ENCODE results near the gene BAZ1B. TPM values are rescaled to one million over a fixed set of nuclear protein-coding genes. Genes with fewer than 3 reads are reported as not detected.
A peak's percentile ranks its signal among the peaks of the same experiment; 100 is the strongest.
"Not testable (repeated sequence)": the region's sequence is repeated elsewhere in the genome, so short reads cannot be mapped to it uniquely, and the experiment has no call there.

Gene BAZ1B
- total and polyA plus RNA-seq, 12 donors = 14.5 to 65.5 (median 43.7) TPM

- Histone ChIP-seq H3K36me3 (replicated peaks in 1 of 2) (peaks cover 0 to 7% of the 10 kb centered on the region in 2 donors), H3K9me3 (replicated peaks in 1 of 3) (no peaks in the 10 kb centered on the region), H3K4me3 (no peak overlapping the region), H3K27me3 (no peaks in the 10 kb centered on the region), H3K4me1 (replicated peaks in 1 of 2) (peaks cover 0 to 4% of the 10 kb centered on the region in 2 donors), H3K27ac (no peak overlapping the region)
- intact Hi-C loops (cut with DNase I) = no loop called here
- TF ChIP-seq, protein P1, sequence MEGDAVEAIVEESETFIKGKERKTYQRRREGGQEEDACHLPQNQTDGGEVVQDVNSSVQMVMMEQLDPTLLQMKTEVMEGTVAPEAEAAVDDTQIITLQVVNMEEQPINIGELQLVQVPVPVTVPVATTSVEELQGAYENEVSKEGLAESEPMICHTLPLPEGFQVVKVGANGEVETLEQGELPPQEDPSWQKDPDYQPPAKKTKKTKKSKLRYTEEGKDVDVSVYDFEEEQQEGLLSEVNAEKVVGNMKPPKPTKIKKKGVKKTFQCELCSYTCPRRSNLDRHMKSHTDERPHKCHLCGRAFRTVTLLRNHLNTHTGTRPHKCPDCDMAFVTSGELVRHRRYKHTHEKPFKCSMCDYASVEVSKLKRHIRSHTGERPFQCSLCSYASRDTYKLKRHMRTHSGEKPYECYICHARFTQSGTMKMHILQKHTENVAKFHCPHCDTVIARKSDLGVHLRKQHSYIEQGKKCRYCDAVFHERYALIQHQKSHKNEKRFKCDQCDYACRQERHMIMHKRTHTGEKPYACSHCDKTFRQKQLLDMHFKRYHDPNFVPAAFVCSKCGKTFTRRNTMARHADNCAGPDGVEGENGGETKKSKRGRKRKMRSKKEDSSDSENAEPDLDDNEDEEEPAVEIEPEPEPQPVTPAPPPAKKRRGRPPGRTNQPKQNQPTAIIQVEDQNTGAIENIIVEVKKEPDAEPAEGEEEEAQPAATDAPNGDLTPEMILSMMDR (IDR thresholded peaks at IDR 0.05) = no peak
- no peak for TF ChIP-seq POLR2A (IDR thresholded peaks at IDR 0.05)
- no peak for DNase-seq
- 93 to 100% (median 95%) methylated on average over 3 of the region's 3 CpGs for WGBS, 4 donors
Observed at GRCh38 chr7:73530800-73531199, 8.7 kb upstream of the BAZ1B start.

GRCh38 chr7:73526896-73527821, 5.1 kb upstream of the BAZ1B start:
- no peak for DNase-seq
- H3K9me3 ChIP-seq (replicated peaks in 1 of 3) = no peaks in the 10 kb centered on the region
- WGBS, 4 donors = 71 to 76% (median 74%) methylated on average over 8 of the region's 8 CpGs
- no peaks in the 10 kb centered on the region for H3K27me3 ChIP-seq
- H3K36me3 ChIP-seq (replicated peaks in 1 of 2) = no peaks in the 10 kb centered on the region
- no peak overlapping the region for H3K4me3 ChIP-seq
- no peak overlapping the region for H3K27ac ChIP-seq
- peaks cover 5 to 11% of the 10 kb centered on the region in 2 donors for H3K4me1 ChIP-seq (replicated peaks in 1 of 2)
- TF ChIP-seq POLR2A (IDR thresholded peaks at IDR 0.05) = no peak
- TF ChIP-seq, protein P1 (IDR thresholded peaks at IDR 0.05) = no peak
- intact Hi-C loops (cut with DNase I) = no loop called here

DNA sequence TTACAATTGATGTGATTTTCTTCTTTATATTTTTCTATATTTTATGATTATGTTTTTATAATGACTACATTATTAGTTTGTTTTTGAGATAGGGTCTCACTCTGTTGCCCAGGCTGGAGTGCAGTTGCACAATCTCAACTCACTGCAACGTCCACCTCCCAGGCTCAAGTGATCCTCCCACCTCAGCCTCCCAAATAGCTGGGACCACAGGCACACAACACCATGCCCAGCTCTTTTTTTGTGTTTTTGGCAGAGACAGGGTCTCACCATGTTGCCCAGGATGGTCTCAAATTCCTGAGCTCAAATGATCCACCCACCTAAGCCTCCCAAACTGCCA, 4.0 kb upstream of the BAZ1B start:
- intact Hi-C loops (cut with DNase I); H3K27ac ChIP-seq; DNase-seq; H3K4me3 ChIP-seq; H3K9me3 ChIP-seq (replicated peaks in 1 of 3); H3K36me3 ChIP-seq (replicated peaks in 1 of 2); H3K27me3 ChIP-seq: not testable (repeated sequence)
- peaks cover 5 to 11% of the 10 kb centered on the region in 2 donors for H3K4me1 ChIP-seq (replicated peaks in 1 of 2)
- WGBS, 4 donors = 50 to 72% (median 67%) methylated on average over 1 of the region's 1 CpG

GRCh38 chr7:73521636-73522104, 423 bp downstream of the BAZ1B start:
- Histone ChIP-seq H3K27me3 (no peaks in the 10 kb centered on the region), H3K9me3 (replicated peaks in 1 of 3) (no peaks in the 10 kb centered on the region), H3K36me3 (replicated peaks in 1 of 2) (peaks cover 0 to 5% of the 10 kb centered on the region in 2 donors), H3K4me1 (replicated peaks in 1 of 2) (peaks cover 29 to 37% of the 10 kb centered on the region in 2 donors), H3K4me3 (peak overlapping the region; percentile 10 to 100 (median 69)), H3K27ac (peak overlapping the region; percentile 92 to 100 (median 95))
- WGBS, 4 donors = 0 to 6% (median 1%) methylated on average over 1 to 62 of the region's 62 CpGs
- DNase-seq = peak in 5 of 7 donors; percentile 52 to 78 (median 62)
- intact Hi-C loops (cut with DNase I) = no loop called here
- TF ChIP-seq, protein P1 (IDR thresholded peaks at IDR 0.05) = no peak
- TF ChIP-seq POLR2A (IDR thresholded peaks at IDR 0.05) = no peak

Measured in adrenal gland (tissue), 12 donors.